Kasumi-1 (cell line): ENCODE data around the gene WIPF2.
A peak's percentile ranks its signal among the peaks of the same experiment; 100 is the strongest.
"Not testable (repeated sequence)": the region's sequence is repeated elsewhere in the genome, so short reads cannot be mapped to it uniquely, and the experiment has no call there.

Experiments
- DNase-seq, 2 experiments: peaks; one replicate each; lab custom pipeline; 2025; lab: John Stamatoyannopoulos, UW

WIPF2 gene

GRCh38 chr17:40298726-40299125 lies 79.6 kb downstream of the WIPF2 start:
- DNase-seq = no peak

GRCh38 chr17:40299159-40299757 lies 80.2 kb downstream of the WIPF2 start:
- not testable (repeated sequence) for DNase-seq

GRCh38 chr17:40301315-40301714 lies 82.2 kb downstream of the WIPF2 start:
- peak; percentile 40 to 48 for DNase-seq

- peak; percentile 87 to 92 for DNase-seq
Observed at GRCh38 chr17:40303009-40303657, 84.0 kb downstream of the WIPF2 start.

GRCh38 chr17:40303708-40304551 lies 84.8 kb downstream of the WIPF2 start:
- DNase-seq = no peak

GRCh38 chr17:40304552-40304863 lies 85.4 kb downstream of the WIPF2 start:
- not testable (repeated sequence) for DNase-seq

GRCh38 chr17:40304866-40305265 lies 85.8 kb downstream of the WIPF2 start:
- not testable (repeated sequence) for DNase-seq

GRCh38 chr17:40306395-40306794 lies 87.3 kb downstream of the WIPF2 start:
- no peak for DNase-seq

GRCh38 chr17:40307001-40307730 lies 88.1 kb downstream of the WIPF2 start:
- no peak for DNase-seq

- DNase-seq = peak; percentile 35 to 38
Observed at GRCh38 chr17:40307740-40308239, 88.7 kb downstream of the WIPF2 start.

- no peak for DNase-seq
Observed at GRCh38 chr17:40309031-40309948, 90.2 kb downstream of the WIPF2 start, which contains the start of gene RARA. RARA (plus strand) TSS chr17:40309180; CDS start chr17:40331219, 22,039 bp downstream.

- no peak for DNase-seq
Observed at GRCh38 chr17:40309949-40310510, 90.9 kb downstream of the WIPF2 start.

GRCh38 chr17:40310882-40311391 lies 91.8 kb downstream of the WIPF2 start:
- no peak for DNase-seq

- DNase-seq = peak; percentile 24 to 53
Observed at GRCh38 chr17:40311575-40311974, 92.5 kb downstream of the WIPF2 start.

GRCh38 chr17:40312131-40312731 lies 93.1 kb downstream of the WIPF2 start:
- no peak for DNase-seq

GRCh38 chr17:40312893-40313667 lies 94.0 kb downstream of the WIPF2 start:
- DNase-seq = no peak

GRCh38 chr17:40313668-40314583 lies 94.8 kb downstream of the WIPF2 start:
- no peak for DNase-seq

- DNase-seq = no peak
Observed at GRCh38 chr17:40314584-40314956, 95.5 kb downstream of the WIPF2 start.
